ENCODE data around the gene HMGCL. TPM values are rescaled to one million over a fixed set of nuclear protein-coding genes. Genes with fewer than 3 reads are reported as not detected.
A peak's percentile ranks its signal among the peaks of the same experiment; 100 is the strongest.

HMGCL gene
- total and polyA plus RNA-seq, 2 of the 13 experiments (the other 11 are each of a cell fraction or from before 2014, with no cell fraction given) = 21.3 to 41.4 TPM

- TF ChIP-seq MYPOP (CRISPR knock-in tag; IDR thresholded peaks at IDR 0.05) (no peak; the same call in 1 of the 2 replicates), SIX1 (CRISPR knock-in tag; IDR thresholded peaks at IDR 0.05; ENCODE audit: borderline replicate concordance) (no peak), ZNF616 (CRISPR knock-in tag; IDR thresholded peaks at IDR 0.05; ENCODE audit: low read depth) (no peak), ISX (CRISPR knock-in tag; conservative IDR thresholded peaks at IDR 0.05) (no peak), PPARG (CRISPR knock-in tag; conservative IDR thresholded peaks at IDR 0.05) (no peak), ZNF136 (CRISPR knock-in tag; IDR thresholded peaks at IDR 0.05; ENCODE audit: low read depth) (no peak), NKX3-1 (CRISPR knock-in tag; IDR thresholded peaks at IDR 0.05) (no peak), ZNF3 (CRISPR knock-in tag; IDR thresholded peaks at IDR 0.05) (no peak), GMEB1 (CRISPR knock-in tag; IDR thresholded peaks at IDR 0.05; ENCODE audit: borderline replicate concordance) (no peak), ZNF230 (CRISPR knock-in tag; IDR thresholded peaks at IDR 0.05) (no peak), AKNA (CRISPR knock-in tag; IDR thresholded peaks at IDR 0.05; ENCODE audit: borderline replicate concordance) (no peak), ZNF83 (CRISPR knock-in tag; IDR thresholded peaks at IDR 0.05; ENCODE audit: borderline replicate concordance) (no peak), ASH2L (IDR thresholded peaks at IDR 0.05; ENCODE audit: insufficient read length, low read depth, low read length) (peak; percentile 41), MIER2 (CRISPR knock-in tag; IDR thresholded peaks at IDR 0.05) (0 out of 2 replicates have a peak, but pooled peaks have one; percentile 38), THRA (CRISPR knock-in tag; IDR thresholded peaks at IDR 0.05; ENCODE audit: borderline replicate concordance) (no peak), ZNF691 (CRISPR knock-in tag; IDR thresholded peaks at IDR 0.05; ENCODE audit: borderline replicate concordance, low read depth) (no peak)
- TF ChIP-seq, protein P1, sequence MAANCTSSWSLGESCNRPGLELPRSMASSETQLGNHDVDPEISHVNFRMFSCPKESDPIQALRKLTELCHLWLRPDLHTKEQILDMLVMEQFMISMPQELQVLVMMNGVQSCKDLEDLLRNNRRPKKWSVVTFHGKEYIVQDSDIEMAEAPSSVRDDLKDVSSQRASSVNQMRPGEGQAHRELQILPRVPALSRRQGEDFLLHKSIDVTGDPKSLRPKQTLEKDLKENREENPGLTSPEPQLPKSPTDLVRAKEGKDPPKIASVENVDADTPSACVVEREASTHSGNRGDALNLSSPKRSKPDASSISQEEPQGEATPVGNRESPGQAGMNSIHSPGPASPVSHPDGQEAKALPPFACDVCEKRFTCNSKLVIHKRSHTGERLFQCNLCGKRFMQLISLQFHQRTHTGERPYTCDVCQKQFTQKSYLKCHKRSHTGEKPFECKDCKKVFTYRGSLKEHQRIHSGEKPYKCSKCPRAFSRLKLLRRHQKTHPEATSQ (CRISPR knock-in tag; IDR thresholded peaks at IDR 0.05; ENCODE audit: borderline replicate concordance) = no peak
Observed at GRCh38 chr1:23790696-23791515, 34.3 kb downstream of the HMGCL start, which contains the start of gene LYPLA2 (continued).
